Gastroesophageal sphincter (tissue), 4 donors: ENCODE results near the gene EHD3. TPM values are rescaled to one million over a fixed set of nuclear protein-coding genes. Genes with fewer than 3 reads are reported as not detected.

ENCODE experiments used
- ATAC-seq: fragments of 150-250 bp; one replicate; pipeline ENCODE4 v1.9.1; 2016; ENCODE audit warnings: mild to moderate bottlenecking, moderate library complexity
- H3K27ac ChIP-seq, 4 donors: fragments of 200-600 bp; sonication (generic) in 3 of 4; 1 replicate in 3 of 4; 2 replicates in 1 of 4; pipeline ENCODE4 v1.5.1; 2016 to 2019
- H3K27me3 ChIP-seq: fragments of 200-600 bp; sonication (generic); one replicate; pipeline ENCODE4 v1.5.1; 2019
- H3K36me3 ChIP-seq, 2 donors: fragments of 200-600 bp; sonication (generic); one replicate each; pipeline ENCODE4 v1.5.1; 2019; ENCODE audit warnings: control low read depth in 1 of 2
- H3K4me1 ChIP-seq, 3 donors: fragments of 200-600 bp; sonication (generic); 1 replicate in 2 of 3; 2 replicates in 1 of 3; pipeline ENCODE4 v1.5.1; 2016 to 2019; ENCODE audit warnings: control low read depth in 2 of 3
- H3K4me3 ChIP-seq, 2 donors: fragments of 200-600 bp; sonication (generic); one replicate each; pipeline ENCODE4 v1.5.1; 2019; ENCODE audit warnings: mild to moderate bottlenecking in 1 of 2, moderate library complexity in 1 of 2
- H3K9me3 ChIP-seq, 3 donors: fragments of 200-600 bp; sonication (generic); one replicate each; pipeline ENCODE4 v1.5.1; 2017 to 2019; ENCODE audit warnings: control low read depth in 2 of 3
- CTCF ChIP-seq, 4 experiments: fragments of 200-600 bp in 2 of 4; fragments of 450-650 bp in 2 of 4; sonication (generic) in 1 of 4; IDR thresholded peaks; one replicate each; pipeline ENCODE4 v1.5.1; 2017 to 2019; ENCODE audit warnings: antibody characterized with exemption in 4 of 4, mild to moderate bottlenecking in 2 of 4, moderate library complexity in 2 of 4
- EP300 ChIP-seq: sonication (generic); formaldehyde crosslinking; IDR thresholded peaks from one replicate; pipeline ENCODE4 v1.6.1; 2017; ENCODE audit warnings: antibody characterized with exemption, mild to moderate bottlenecking
- POLR2A ChIP-seq, 2 donors: fragments of 450-650 bp; IDR thresholded peaks; one replicate each; pipeline ENCODE4 v1.6.1; 2017; ENCODE audit warnings: antibody characterized with exemption in 2 of 2, mild to moderate bottlenecking in 2 of 2, moderate library complexity in 1 of 2
- POLR2AphosphoS5 ChIP-seq: sonication (generic); formaldehyde crosslinking; IDR thresholded peaks from one replicate; pipeline ENCODE4 v1.6.1; 2017; ENCODE audit warnings: antibody characterized with exemption
- WGBS, 2 donors: methylation state at CpG; one replicate each; pipeline ENCODE4 v1.1.5; 2018; ENCODE audit warnings: low coverage in 1 of 2; 5-methylcytosine and 5-hydroxymethylcytosine counted together
- total RNA-seq, 4 donors: library from RNA; depleted of rRNA; stranded (reverse); fragments of >200 nt; gene quantifications; one replicate each; pipeline ENCODE4 v1.1.0, GENCODE V29; 2016

Gene EHD3
- total RNA-seq, 4 donors from 2014 or later, result 3.8 to 8.4 (median 4.9) TPM

GRCh38 chr2:31284107-31284506, 50.2 kb downstream of the EHD3 start:
- no peaks in the 10 kb centered on the region for H3K36me3 ChIP-seq
- 78% methylated on average over 2 of the region's 2 CpGs; no CpG with 5 or more reads in 1 of the 2 donors for WGBS, 2 donors
- no peak overlapping the region for H3K4me3 ChIP-seq
- H3K4me1 ChIP-seq, result no peaks in the 10 kb centered on the region
- no peak for TF ChIP-seq EP300
- no peak for TF ChIP-seq POLR2AphosphoS5
- TF ChIP-seq CTCF (IDR thresholded peaks at IDR 0.05), result no peak
- TF ChIP-seq POLR2A (IDR thresholded peaks at IDR 0.05), result no peak
- H3K27me3 ChIP-seq, result no peaks in the 10 kb centered on the region
- ATAC-seq, result no peak
- H3K27ac ChIP-seq, result no peak overlapping the region
- no peaks in the 10 kb centered on the region for H3K9me3 ChIP-seq

GRCh38 chr2:31286230-31286629, 52.3 kb downstream of the EHD3 start:
- TF ChIP-seq CTCF (IDR thresholded peaks at IDR 0.05) (no peak), POLR2AphosphoS5 (no peak), EP300 (no peak), POLR2A (IDR thresholded peaks at IDR 0.05) (no peak)
- Histone ChIP-seq H3K27ac (no peak overlapping the region), H3K36me3 (no peaks in the 10 kb centered on the region), H3K4me1 (no peaks in the 10 kb centered on the region), H3K27me3 (no peaks in the 10 kb centered on the region), H3K9me3 (no peaks in the 10 kb centered on the region), H3K4me3 (no peak overlapping the region)
- ATAC-seq, result no peak
- 71 to 82% methylated on average over 2 to 4 of the region's 4 CpGs for WGBS, 2 donors

GRCh38 chr2:31286961-31287550, 53.1 kb downstream of the EHD3 start:
- Histone ChIP-seq H3K4me1 (no peaks in the 10 kb centered on the region), H3K27ac (no peak overlapping the region), H3K9me3 (no peaks in the 10 kb centered on the region), H3K36me3 (no peaks in the 10 kb centered on the region), H3K4me3 (no peak overlapping the region), H3K27me3 (no peaks in the 10 kb centered on the region)
- TF ChIP-seq EP300 (no peak), CTCF (IDR thresholded peaks at IDR 0.05) (no peak), POLR2A (IDR thresholded peaks at IDR 0.05) (no peak), POLR2AphosphoS5 (no peak)
- no peak for ATAC-seq
- WGBS, 2 donors, result 83 to 93% methylated on average over 3 to 4 of the region's 5 CpGs

- TF ChIP-seq POLR2AphosphoS5 (no peak), POLR2A (IDR thresholded peaks at IDR 0.05) (no peak), CTCF (IDR thresholded peaks at IDR 0.05) (no peak), EP300 (no peak)
- Histone ChIP-seq H3K9me3 (no peaks in the 10 kb centered on the region), H3K27me3 (no peaks in the 10 kb centered on the region), H3K27ac (no peak overlapping the region), H3K36me3 (no peaks in the 10 kb centered on the region), H3K4me3 (no peak overlapping the region), H3K4me1 (no peaks in the 10 kb centered on the region)
- no peak for ATAC-seq
- 55 to 79% methylated on average over 2 of the region's 2 CpGs for WGBS, 2 donors
Observed at GRCh38 chr2:31287654-31288053, 53.7 kb downstream of the EHD3 start.

GRCh38 chr2:31294196-31294595, 60.2 kb downstream of the EHD3 start:
- Histone ChIP-seq H3K4me1 (peaks cover 0 to 28% (median 11%) of the 10 kb centered on the region in 3 donors), H3K4me3 (no peak overlapping the region), H3K9me3 (no peaks in the 10 kb centered on the region), H3K36me3 (no peaks in the 10 kb centered on the region), H3K27me3 (no peaks in the 10 kb centered on the region), H3K27ac (no peak overlapping the region)
- no peak for ATAC-seq
- WGBS, 2 donors, result 80 to 82% methylated on average over 1 of the region's 1 CpG
- TF ChIP-seq POLR2A (IDR thresholded peaks at IDR 0.05) (no peak), CTCF (IDR thresholded peaks at IDR 0.05) (no peak), POLR2AphosphoS5 (no peak), EP300 (no peak)
